HepG2 (cell line): Measurements from ENCODE around the gene RTBDN. TPM values are rescaled to one million over a fixed set of nuclear protein-coding genes. Genes with fewer than 3 reads are reported as not detected.

Source experiments
- CHD4 ChIP-seq: fragments of 200-600 bp; sonication (generic); IDR thresholded peaks from 2 replicates; pipeline ENCODE4 v1.7.0; 2017; ENCODE audit warnings: mild to moderate bottlenecking, low read length, borderline replicate concordance
- GMEB1 ChIP-seq: sonication (generic); formaldehyde crosslinking; IDR thresholded peaks from 2 replicates; pipeline ENCODE4 v1.5.1; 2020; ENCODE audit warnings: missing genetic modification reagents, mild to moderate bottlenecking, borderline replicate concordance
- JUNB ChIP-seq: sonication (generic); formaldehyde crosslinking; IDR thresholded peaks from 2 replicates; pipeline ENCODE4 v1.8.0; 2022; ENCODE audit warnings: missing genetic modification reagents, mild to moderate bottlenecking, borderline replicate concordance
- KLF9 ChIP-seq: IDR thresholded peaks from 2 replicates; pipeline ENCODE4 v1.6.1; 2016; ENCODE audit warnings: low read depth
- MXI1 ChIP-seq: IDR thresholded peaks from 3 replicates; pipeline ENCODE4 v1.6.1; 2012; ENCODE audit warnings: low read depth, low read length, inconsistent platforms, borderline replicate concordance
- MYC ChIP-seq: sonication (generic); formaldehyde crosslinking; IDR thresholded peaks from 2 replicates; pipeline ENCODE4 v1.9.0; 2021; ENCODE audit warnings: missing genetic modification reagents, borderline replicate concordance
- NPAS2 ChIP-seq: sonication (generic); formaldehyde crosslinking; IDR thresholded peaks from 2 replicates; pipeline ENCODE4 v1.8.0; 2022; ENCODE audit warnings: mild to moderate bottlenecking, missing genetic modification reagents, borderline replicate concordance
- REPIN1 ChIP-seq: sonication (generic); formaldehyde crosslinking; IDR thresholded peaks from 2 replicates; pipeline ENCODE4 v1.8.0; 2022; ENCODE audit warnings: missing genetic modification reagents, low read depth, mild to moderate bottlenecking, borderline replicate concordance
- RNF2 ChIP-seq: fragments of 450-650 bp; conservative IDR thresholded peaks from 2 replicates; pipeline ENCODE4 v1.6.1; 2016; ENCODE audit warnings: low read depth
- USF2 ChIP-seq, 2 experiments: sonication (generic) in 1 of 2; formaldehyde crosslinking in 1 of 2; IDR thresholded peaks; 2 replicates each; pipeline versions ENCODE4 v1.5.1 to v1.6.1; 2011 to 2020; ENCODE audit warnings: borderline replicate concordance in 1 of 2, low read depth in 1 of 2, low read length in 1 of 2, mild to moderate bottlenecking in 1 of 2, missing genetic modification reagents in 1 of 2, moderate library complexity in 1 of 2
- ZBTB37 ChIP-seq: sonication (generic); formaldehyde crosslinking; IDR thresholded peaks from 2 replicates; pipeline ENCODE4 v1.4.0; 2020; ENCODE audit warnings: mild to moderate bottlenecking, missing genetic modification reagents
- ZHX2 ChIP-seq, 2 experiments: sonication (generic) in 1 of 2; formaldehyde crosslinking in 1 of 2; IDR thresholded peaks; 2 replicates each; pipeline versions ENCODE4 v1.6.1 to v1.9.0; 2014 to 2022; ENCODE audit warnings: antibody characterized with exemption in 1 of 2, borderline replicate concordance in 1 of 2, inconsistent platforms in 1 of 2, low read depth in 1 of 2, missing genetic modification reagents in 1 of 2
- ZNF225 ChIP-seq: sonication (generic); formaldehyde crosslinking; IDR thresholded peaks from 2 replicates; pipeline ENCODE4 v1.4.0; 2020; ENCODE audit warnings: mild to moderate bottlenecking, missing genetic modification reagents
- ZNF256 ChIP-seq: sonication (generic); formaldehyde crosslinking; conservative IDR thresholded peaks from 2 replicates; pipeline ENCODE4 v1.4.0; 2020; ENCODE audit warnings: missing genetic modification reagents
- ZNF260 ChIP-seq: sonication (generic); formaldehyde crosslinking; IDR thresholded peaks from 2 replicates; pipeline ENCODE4 v1.4.0; 2020; ENCODE audit warnings: missing genetic modification reagents, low read depth, mild to moderate bottlenecking, borderline replicate concordance
- polyA plus RNA-seq, 8 experiments: library from polyadenylated mRNA; depleted of rRNA in 3 of 8; stranded (reverse) in 7 of 8; unstranded in 1 of 8; fragments of >200 nt; fragmentation: Illumina TruSeq in 4 of 8; extraction: Trizol in 4 of 8; gene quantifications; 2 replicates each; pipeline versions ENCODE4 v1.2.1 to v1.2.3, GENCODE V29; 2011 to 2016; ENCODE audit warnings: low read depth in 4 of 8, missing spikeins in 1 of 8, mixed read lengths in 1 of 8; ENCODE audit not compliant: insufficient read depth in 1 of 8
- total RNA-seq, 5 experiments: library from RNA; depleted of rRNA; stranded (reverse); fragments of >200 nt; fragmentation: Illumina TruSeq; extraction: Trizol; gene quantifications; 2 replicates each; pipeline ENCODE4 v1.2.3, GENCODE V29; 2016; ENCODE audit warnings: low read depth in 1 of 5

The RTBDN gene
- total and polyA plus RNA-seq, 2 of the 13 experiments (the other 11 are each of a cell fraction or from before 2014, with no cell fraction given): 0.27 to 0.48 TPM

GRCh38 chr19:12864721-12865715 is 30.6 kb upstream of the RTBDN start (continued):
- no peak for TF ChIP-seq GMEB1 (CRISPR knock-in tag)
- no peak for TF ChIP-seq ZNF260 (CRISPR knock-in tag)
- peak; percentile 43; the same call in 1 of the 3 replicates for TF ChIP-seq MXI1
- no peak for TF ChIP-seq REPIN1 (CRISPR knock-in tag)
- no peak for TF ChIP-seq ZNF225 (CRISPR knock-in tag)
- no peak for TF ChIP-seq NPAS2 (CRISPR knock-in tag)
- no peak for TF ChIP-seq ZHX2 (IDR thresholded peaks at IDR 0.05; ENCODE audit: low read depth)
- TF ChIP-seq ZHX2 (CRISPR knock-in tag; IDR thresholded peaks at IDR 0.05; ENCODE audit: borderline replicate concordance): no peak
- peak; percentile 73 for TF ChIP-seq MYC (CRISPR knock-in tag)
- TF ChIP-seq ZBTB37: no peak
- 0 out of 2 replicates have a peak, but pooled peaks have one; percentile 40 for TF ChIP-seq ZNF256 (CRISPR knock-in tag)
- no peak for TF ChIP-seq KLF9 (CRISPR knock-in tag)
- no peak for TF ChIP-seq JUNB
- TF ChIP-seq CHD4: no peak
- TF ChIP-seq RNF2: 0 out of 2 replicates have a peak, but pooled peaks have one; percentile 35
- no peak for TF ChIP-seq USF2 (IDR thresholded peaks at IDR 0.05; ENCODE audit: low read depth, low read length)
- TF ChIP-seq USF2 (CRISPR knock-in tag; IDR thresholded peaks at IDR 0.05; ENCODE audit: borderline replicate concordance): no peak
